GDM1 (cell line): ENCODE measurements around the gene WFIKKN1.

Experiments
- DNase-seq: peaks from one replicate; lab custom pipeline; 2025; lab: John Stamatoyannopoulos, UW

The WFIKKN1 gene

DNA sequence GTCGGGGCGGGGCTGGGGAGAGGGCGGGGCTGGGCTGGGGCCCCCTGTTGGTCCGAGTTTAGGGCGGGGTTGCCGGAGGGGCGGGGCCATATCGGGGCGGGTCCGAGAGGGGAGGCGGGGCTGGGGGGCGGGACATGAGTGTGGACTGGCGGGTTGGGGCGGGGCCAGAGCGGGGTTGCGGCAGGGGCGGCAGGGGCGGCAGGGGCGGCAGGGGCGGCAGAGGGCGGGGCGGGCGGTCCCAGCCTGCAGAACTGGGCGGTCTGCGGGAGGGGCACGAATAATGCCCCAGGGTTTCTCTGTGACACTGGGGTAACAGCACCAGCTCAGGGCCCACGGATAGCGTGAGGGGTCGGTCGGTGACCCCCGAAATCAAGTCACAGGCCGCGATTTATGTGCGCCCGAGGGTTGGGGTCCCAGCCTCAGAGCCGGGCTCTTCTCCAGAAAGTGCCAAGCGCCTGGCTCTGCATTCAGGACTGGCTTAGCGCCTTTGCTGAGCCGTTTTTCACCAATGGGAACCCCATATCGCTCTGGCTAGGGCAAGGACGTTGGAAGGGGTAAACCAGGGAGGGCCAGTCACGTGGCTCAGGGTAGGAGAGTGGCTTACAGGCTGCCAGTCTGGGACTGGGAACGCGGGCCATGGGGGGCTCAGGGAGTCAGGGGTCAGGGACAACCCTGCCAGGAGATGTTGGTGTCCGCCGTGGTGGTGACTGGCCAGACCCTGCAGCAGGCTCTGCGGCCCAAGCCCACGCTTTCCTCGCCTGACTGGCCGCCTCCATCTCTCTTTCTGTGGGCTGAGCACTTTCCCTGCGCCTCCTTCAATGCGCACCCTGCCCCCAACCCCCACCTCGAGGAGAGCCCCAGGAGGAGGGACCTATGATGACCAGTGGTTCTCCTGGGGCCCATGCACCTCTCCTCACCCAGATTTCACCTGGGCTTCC is 6.6 kb downstream of the WFIKKN1 start:
- peak; percentile 86 for DNase-seq

DNA sequence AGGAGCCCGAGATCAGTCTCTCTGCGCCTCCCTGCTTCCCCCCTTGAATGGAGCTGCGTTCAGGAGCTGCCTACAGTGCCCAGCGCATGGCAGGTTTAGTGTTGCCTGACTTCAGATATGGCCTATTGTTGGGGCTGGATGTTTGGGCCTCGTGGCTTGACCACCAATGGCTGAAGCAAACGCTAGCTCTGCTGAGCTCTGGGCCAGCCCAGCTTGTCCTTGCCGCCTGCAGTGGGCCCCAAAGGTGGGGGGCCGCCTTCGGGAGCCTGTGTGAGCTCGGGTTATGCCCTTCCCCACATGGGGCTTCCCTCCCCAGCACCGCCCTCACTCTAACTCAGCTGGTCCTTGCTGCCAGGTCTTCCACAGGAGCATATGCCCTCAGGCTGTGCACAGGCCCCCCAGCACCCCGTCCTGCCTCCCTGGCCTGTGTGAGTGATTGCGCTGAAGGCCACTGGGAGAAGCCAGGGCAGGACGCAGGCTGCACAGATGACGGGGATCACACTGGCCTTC is 7.3 kb downstream of the WFIKKN1 start:
- DNase-seq, result no peak

DNA sequence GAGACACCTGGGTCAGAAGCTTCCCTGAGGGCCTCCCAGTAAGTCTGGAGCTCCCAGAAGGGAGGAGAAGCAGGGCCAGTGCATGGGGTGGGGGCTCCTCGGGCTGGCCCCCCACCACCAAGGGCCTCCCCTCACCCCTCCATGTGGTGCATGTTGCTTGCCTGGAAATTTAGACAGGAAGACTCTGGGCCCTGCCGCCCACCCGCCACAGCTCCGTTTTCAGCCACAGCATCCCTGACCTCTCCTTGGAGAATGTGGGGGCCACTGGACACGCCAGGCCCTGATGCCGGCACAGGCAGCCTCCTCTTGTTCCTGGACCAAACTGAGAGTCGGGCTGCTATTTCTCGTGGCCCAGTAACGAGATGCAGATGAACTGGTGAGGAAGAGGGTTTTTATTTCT is 8.1 kb downstream of the WFIKKN1 start:
- no peak for DNase-seq

DNA sequence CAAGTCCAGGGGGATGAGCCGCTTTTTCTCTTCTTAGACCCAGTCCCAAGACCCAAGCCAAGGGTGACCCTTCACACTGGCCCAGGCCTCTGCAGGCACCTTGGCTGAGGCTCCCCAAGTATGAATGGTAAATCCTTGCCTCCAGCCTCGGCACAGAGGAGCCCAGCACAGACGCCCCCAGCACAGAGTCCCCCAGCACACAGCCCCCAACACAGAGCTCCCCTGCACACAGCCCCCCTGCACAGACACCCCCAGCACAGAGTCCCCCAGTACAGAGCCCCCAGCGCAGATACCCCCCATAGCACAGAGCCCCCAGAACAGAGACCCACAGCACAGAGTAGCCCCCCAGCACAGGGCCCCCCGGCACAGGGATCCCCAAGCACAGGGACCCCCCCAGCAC is 9.8 kb downstream of the WFIKKN1 start:
- no peak for DNase-seq

DNA sequence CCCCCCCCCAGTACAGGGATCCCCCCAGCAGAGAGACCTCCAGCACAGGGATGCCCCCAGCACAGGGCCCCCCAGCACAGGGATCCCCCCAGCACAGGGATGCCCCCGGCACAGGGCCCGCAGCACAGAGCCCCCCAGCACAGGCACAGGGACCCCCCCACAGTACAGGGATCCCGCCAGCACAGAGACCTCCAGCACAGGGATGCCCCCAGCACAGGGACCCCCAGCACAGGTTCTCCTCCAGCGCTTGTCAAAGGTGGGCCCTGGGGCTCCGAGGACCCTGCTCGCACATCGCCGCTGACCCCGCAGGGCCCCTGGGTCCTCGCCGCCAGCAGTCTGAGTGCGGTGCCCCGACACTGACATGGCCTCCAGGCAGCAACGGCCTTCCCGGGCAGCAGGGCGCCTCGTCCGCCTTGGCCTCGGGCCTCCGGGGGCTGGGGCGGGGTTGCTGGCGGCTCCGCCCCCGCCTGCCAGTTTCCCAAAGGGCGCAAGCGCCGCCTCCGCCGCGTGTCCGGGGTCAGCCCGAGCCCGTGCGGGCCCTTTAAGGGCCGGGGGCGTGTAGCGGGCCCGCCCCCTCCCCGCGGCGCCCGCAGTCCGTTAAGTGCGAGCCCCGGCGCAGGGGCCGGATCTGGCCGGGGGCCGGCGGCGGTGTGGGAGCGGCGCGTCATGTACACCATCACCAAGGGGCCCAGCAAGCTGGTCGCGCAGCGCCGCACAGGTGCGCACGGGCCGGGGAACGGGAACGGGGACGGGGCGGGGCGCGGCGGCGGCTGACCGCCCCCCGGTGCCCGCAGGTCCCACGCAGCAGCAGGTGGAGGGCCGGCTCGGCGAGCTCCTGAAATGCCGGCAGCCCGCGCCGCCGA is 10.8 kb downstream of the WFIKKN1 start, which contains the start of gene MCRIP2:
Gene MCRIP2 (plus strand): TSS at position 503 of the 863 bp plus-strand sequence. CDS start 164 bp downstream, at position 667.
- peak; percentile 76 for DNase-seq

- peak; percentile 8 for DNase-seq
Observed at GRCh38 chr16:642189-643049, 11.6 kb downstream of the WFIKKN1 start.

- no peak for DNase-seq
Observed at GRCh38 chr16:643050-643368, 12.2 kb downstream of the WFIKKN1 start.

DNA sequence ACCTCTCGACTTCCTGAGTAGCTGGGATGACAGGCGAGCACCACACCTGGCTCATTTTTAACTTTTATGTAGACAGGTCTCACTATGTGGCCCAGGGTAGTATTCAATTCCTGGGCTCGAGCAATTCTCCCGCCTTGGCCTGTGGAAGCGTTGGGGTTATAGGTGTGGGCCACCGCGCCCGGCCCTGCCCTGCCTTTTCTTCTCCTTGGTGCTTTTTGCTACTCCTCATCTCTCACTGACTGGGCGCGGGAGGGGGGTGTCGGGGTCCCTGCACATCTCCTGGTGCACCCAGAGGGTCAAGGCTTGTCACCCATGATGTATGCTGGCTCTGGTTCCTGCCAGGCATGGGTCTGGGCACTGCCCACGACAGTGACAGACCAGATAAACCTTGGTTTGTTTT is 13.8 kb downstream of the WFIKKN1 start:
- DNase-seq, result no peak

GRCh38 chr16:645852-646678 is 15.3 kb downstream of the WFIKKN1 start:
- DNase-seq, result no peak

- no peak for DNase-seq
Observed at GRCh38 chr16:646679-647172, 15.9 kb downstream of the WFIKKN1 start.

- DNase-seq, result no peak
Observed at GRCh38 chr16:647173-647902, 16.6 kb downstream of the WFIKKN1 start.

DNA sequence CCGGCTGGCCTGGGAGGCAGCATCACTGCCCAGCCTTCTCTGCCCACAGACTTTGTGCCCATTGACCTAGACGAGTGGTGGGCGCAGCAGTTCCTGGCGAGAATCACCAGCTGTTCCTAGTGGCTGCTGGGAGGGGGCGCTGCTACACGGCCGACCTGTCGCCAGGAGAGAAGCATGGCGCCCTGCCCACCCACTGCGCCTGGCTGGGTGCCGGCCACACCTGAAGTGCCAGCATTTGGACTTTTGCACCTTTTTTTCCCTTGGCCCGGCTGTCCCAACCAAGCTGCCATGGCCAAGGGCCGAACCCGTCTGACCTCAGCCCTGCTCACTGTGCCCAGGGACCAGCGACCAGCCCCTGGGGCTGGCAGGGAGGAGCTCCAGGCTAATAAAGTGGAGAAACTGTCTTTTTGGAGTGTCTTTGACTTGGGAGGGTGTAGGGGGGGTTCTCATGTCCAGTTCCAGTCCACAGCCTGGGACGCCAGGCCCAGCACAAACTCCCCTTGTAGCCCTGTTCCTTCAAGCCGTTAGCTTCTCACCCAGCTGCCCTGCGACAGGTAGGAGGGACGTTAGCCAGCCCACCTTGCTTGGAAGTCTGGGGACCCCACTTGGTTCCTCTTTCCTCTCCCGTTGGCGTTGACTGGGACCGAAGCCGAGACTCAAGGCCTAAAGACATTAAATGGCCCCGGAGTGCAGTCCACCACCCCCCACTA is 17.4 kb downstream of the WFIKKN1 start:
- DNase-seq, result peak; percentile 19

DNA sequence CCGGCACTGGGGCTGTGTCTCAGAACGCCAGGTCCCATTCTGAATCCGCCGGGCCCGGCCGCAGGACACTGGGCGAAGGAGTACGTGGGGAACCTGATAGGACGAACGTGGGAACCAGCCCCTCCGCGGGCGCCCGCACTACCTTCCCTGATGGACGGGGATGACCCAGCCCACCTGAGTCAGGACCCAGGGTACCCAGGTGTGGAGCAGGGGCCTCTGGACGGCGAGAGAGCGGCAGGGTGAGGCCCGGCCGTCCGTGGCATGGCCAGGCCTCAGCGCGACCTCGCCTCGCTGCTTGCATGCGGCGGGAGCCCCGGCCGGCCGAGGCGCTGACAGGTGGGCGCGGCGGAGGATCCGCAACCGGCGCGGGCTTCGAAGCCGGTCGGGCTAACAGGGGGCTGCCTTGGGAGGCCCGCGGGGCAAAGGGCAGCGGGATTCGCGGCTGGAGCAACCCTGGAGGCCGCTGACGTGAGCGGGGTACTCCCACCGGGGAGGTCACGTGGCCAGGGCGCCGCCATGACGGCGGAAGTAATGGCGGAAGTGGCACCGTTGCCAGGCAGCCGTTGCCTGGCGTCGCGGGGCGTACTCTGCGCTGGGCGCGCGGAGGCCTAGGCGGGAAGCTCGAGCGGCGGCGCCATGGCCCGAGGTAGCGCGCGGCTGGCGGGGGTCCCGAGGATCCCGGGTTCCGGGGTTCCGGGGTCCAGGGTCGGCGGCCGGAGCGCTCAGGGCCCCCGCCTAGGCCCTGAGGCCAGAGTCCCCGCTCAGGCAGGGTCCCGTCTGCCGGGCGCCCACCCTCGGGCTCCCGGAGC is 18.2 kb downstream of the WFIKKN1 start, which contains the start of gene WDR90:
Gene WDR90 (plus strand): TSS at position 585 of the 809 bp plus-strand sequence. CDS start 52 bp downstream, at position 637.
- peak; percentile 87 for DNase-seq

DNA sequence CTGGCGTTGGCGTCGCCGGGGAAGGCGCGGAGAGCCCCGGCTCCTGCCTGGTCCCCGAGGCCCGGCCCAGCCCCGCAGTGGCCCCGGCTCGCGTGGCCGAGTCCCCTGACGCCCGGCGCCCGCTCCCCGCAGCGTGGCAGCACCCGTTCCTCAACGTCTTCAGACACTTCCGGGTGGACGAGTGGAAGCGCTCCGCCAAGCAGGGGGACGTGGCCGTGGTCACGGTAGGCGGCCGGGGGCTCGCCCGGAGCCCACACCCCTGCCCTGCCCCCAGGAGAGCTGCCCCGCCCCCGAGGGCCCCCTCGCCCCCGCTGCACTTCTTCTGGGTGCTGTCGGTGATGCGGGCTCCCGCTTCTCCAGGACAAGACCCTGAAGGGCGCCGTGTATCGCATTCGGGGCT is 18.8 kb downstream of the WFIKKN1 start:
- DNase-seq, result no peak

DNA sequence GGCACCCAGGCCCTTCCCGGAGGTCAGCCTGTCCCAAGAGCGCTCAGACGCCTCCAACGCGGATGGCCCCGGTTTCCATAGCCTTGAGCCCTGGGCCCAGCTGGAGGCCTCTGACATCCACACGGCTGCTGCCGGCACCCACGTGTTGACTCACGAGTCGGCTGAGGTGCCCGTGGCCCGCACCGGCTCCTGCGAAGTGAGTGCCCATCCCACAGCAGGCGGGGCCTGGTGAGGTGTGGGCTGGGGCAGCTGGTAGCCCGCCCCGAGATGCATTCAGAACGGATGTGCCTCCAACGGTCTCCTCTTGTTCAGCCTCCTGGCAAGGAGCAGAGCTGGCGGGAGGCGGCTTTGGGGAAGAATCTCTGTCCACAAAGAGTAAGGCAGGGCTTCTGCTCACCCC is 21.1 kb downstream of the WFIKKN1 start:
- no peak for DNase-seq

DNA sequence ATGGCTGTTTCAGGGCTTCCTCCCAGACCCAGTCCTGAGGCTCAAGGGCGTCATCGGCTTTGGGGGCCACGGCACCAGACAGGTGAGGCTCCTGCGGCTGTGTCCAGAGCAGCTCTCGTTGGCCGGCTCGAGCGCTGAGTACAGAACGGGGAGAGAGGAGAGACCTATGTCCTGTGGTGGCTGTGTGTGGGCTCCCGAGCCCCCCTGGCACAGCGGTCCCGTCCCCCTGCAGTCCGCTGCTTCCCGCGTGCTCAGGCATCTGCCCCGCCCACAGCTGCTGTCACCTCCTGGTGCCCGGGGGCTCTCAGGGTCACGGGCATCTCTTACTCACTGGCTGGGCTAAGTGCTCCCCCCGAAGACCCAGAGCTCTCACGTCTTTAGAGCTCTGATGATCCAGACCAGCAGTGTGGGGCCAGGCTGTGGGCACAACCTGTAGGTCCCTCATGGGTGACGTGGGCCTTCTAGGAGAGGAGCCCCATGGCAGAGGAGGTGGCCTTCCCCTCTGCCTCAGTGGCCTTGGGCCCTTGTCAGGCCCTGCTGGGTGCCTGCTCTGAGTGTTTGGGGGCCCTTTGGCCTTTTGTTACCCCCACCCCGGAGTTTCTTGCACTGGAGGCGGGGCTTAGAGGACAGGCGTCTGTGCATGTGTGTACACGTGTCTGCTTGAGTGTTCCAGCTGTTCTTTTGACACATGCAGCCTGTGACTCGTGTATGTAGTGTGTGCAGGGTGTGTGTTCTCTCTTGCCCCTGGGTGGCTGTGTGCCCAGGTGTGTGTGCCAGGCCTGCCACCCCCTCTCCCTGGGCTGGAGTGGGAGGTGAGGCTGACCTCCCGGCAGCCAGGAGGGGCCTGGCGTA is 21.9 kb downstream of the WFIKKN1 start:
- DNase-seq, result no peak

DNA sequence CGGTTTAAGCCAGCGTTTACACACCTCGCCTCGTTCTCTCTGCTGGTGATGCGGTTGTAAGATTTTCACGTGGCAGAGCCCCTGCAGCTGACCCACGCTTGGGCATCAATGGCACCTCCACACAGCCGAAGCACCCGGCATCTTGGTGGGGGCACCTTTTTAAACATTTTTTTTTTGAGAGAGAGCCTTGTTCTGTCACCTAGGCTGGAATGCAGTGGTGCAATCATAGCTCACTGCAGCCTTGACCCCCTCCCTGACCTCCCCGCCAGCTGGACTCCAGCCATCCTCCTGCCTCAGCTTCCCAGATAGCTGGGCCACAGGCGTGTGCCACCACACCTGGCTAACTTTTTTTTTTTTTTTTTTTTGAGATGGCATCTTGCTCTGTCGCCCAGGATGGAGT is 23.2 kb downstream of the WFIKKN1 start:
- no peak for DNase-seq
